Measurements from ENCODE around the gene TYMP. TPM values are rescaled to one million over a fixed set of nuclear protein-coding genes. Genes with fewer than 3 reads are reported as not detected.

TYMP gene
- polyA plus RNA-seq, 1 donor (not counting 4 experiments of a cell fraction or from before 2014, with no cell fraction given): 25.5 TPM

- no peak overlapping the region for H3K9ac ChIP-seq (ENCODE audit: control insufficient read depth, extremely low read depth, insufficient read depth, low read length)
- no peaks in the 10 kb centered on the region for H3K9me1 ChIP-seq (ENCODE audit: control insufficient read depth, extremely low read depth, insufficient read depth, low read length)
- no peaks in the 10 kb centered on the region for H3K36me3 ChIP-seq (ENCODE audit: control insufficient read depth in 2 of 2, extremely low read depth in 1 of 2, insufficient read depth in 2 of 2, low read length in 2 of 2)
- no peaks in the 10 kb centered on the region for H3K4me1 ChIP-seq (ENCODE audit: control insufficient read depth, extremely low read depth, insufficient read depth, low read length)
- H3K27ac ChIP-seq (ENCODE audit: control insufficient read depth, insufficient read depth, low read length): no peak overlapping the region
- no peak overlapping the region for H3K4me2 ChIP-seq (ENCODE audit: control insufficient read depth, extremely low read depth, insufficient read depth, low read depth, low read length)
- TF ChIP-seq EZH2 (IDR thresholded peaks at IDR 0.05; ENCODE audit: low read length) (no peak), CTCF (optimal IDR thresholded peaks at IDR 0.05 in 1 of 3, IDR thresholded peaks at IDR 0.05 in 1 of 3, conservative IDR thresholded peaks at IDR 0.05 in 1 of 3; ENCODE audit: extremely low read depth in 1 of 3, insufficient read depth in 2 of 3, low read length in 3 of 3) (no peak)
- peaks cover 8% of the 10 kb centered on the region for H3K27me3 ChIP-seq (ENCODE audit: control insufficient read depth, extremely low read depth, insufficient read depth, low read length)
- H3K79me2 ChIP-seq (ENCODE audit: control insufficient read depth, insufficient read depth, low read length): no peaks in the 10 kb centered on the region
- no peaks in the 10 kb centered on the region for H3K9me3 ChIP-seq (ENCODE audit: control insufficient read depth, low read depth, low read length)
- no peak overlapping the region for H3K4me3 ChIP-seq (ENCODE audit: control insufficient read depth in 2 of 3, extremely low read depth in 1 of 3, insufficient read depth in 2 of 3, low read depth in 1 of 3, low read length in 3 of 3)
- dilution Hi-C loops (cut with MboI; ENCODE audit: extremely low pct_ligation_motif_present, low sequenced_read_pairs): no loop called here
- no peak for FAIRE-seq
- H4K20me1 ChIP-seq (ENCODE audit: control insufficient read depth, extremely low read depth, insufficient read depth, low read length): peaks cover 3% of the 10 kb centered on the region
- DNase-seq (ENCODE audit: low read depth, low spot score): no peak
- no peak overlapping the region for H2AFZ ChIP-seq (ENCODE audit: control insufficient read depth, low read length)
Measured at GRCh38 chr22:50488886-50489285, 40.9 kb downstream of the TYMP start.

GRCh38 chr22:50488006-50488677 is 41.7 kb downstream of the TYMP start:
- Histone ChIP-seq H4K20me1 (ENCODE audit: control insufficient read depth, extremely low read depth, insufficient read depth, low read length) (peaks cover 3% of the 10 kb centered on the region), H3K4me3 (ENCODE audit: control insufficient read depth in 2 of 3, extremely low read depth in 1 of 3, insufficient read depth in 2 of 3, low read depth in 1 of 3, low read length in 3 of 3) (no peak overlapping the region), H3K27ac (ENCODE audit: control insufficient read depth, insufficient read depth, low read length) (no peak overlapping the region), H3K79me2 (ENCODE audit: control insufficient read depth, insufficient read depth, low read length) (no peaks in the 10 kb centered on the region), H3K9ac (ENCODE audit: control insufficient read depth, extremely low read depth, insufficient read depth, low read length) (no peak overlapping the region), H3K36me3 (ENCODE audit: control insufficient read depth in 2 of 2, extremely low read depth in 1 of 2, insufficient read depth in 2 of 2, low read length in 2 of 2) (no peaks in the 10 kb centered on the region), H3K9me3 (ENCODE audit: control insufficient read depth, low read depth, low read length) (no peaks in the 10 kb centered on the region), H3K27me3 (ENCODE audit: control insufficient read depth, extremely low read depth, insufficient read depth, low read length) (peaks cover 8% of the 10 kb centered on the region), H3K9me1 (ENCODE audit: control insufficient read depth, extremely low read depth, insufficient read depth, low read length) (no peaks in the 10 kb centered on the region), H3K4me1 (ENCODE audit: control insufficient read depth, extremely low read depth, insufficient read depth, low read length) (no peaks in the 10 kb centered on the region), H3K4me2 (ENCODE audit: control insufficient read depth, extremely low read depth, insufficient read depth, low read depth, low read length) (no peak overlapping the region), H2AFZ (ENCODE audit: control insufficient read depth, low read length) (no peak overlapping the region)
- no peak for TF ChIP-seq CTCF (optimal IDR thresholded peaks at IDR 0.05 in 1 of 3, IDR thresholded peaks at IDR 0.05 in 1 of 3, conservative IDR thresholded peaks at IDR 0.05 in 1 of 3; ENCODE audit: extremely low read depth in 1 of 3, insufficient read depth in 2 of 3, low read length in 3 of 3)
- TF ChIP-seq EZH2 (IDR thresholded peaks at IDR 0.05; ENCODE audit: low read length): no peak
- DNase-seq (ENCODE audit: low read depth, low spot score): no peak
- FAIRE-seq: no peak
- dilution Hi-C loops (cut with MboI; ENCODE audit: extremely low pct_ligation_motif_present, low sequenced_read_pairs): no loop called here

Data from keratinocyte (primary cell).